Erythroblast (primary cell): Measurements from ENCODE around the gene HYAL2.
"Not testable (repeated sequence)": the region's sequence is repeated elsewhere in the genome, so short reads cannot be mapped to it uniquely, and the experiment has no call there.

Experiments used
- DNase-seq, 2 experiments: peaks; one replicate each; lab custom pipeline; 2025; lab: John Stamatoyannopoulos, UW
- GATA1 ChIP-seq: IDR thresholded peaks from 2 replicates; pipeline ENCODE4 v1.6.1; 2011; ENCODE audit warnings: low read depth, mild to moderate bottlenecking, control low read depth, low read length, moderate library complexity
- POLR2A ChIP-seq: IDR thresholded peaks from 2 replicates; pipeline ENCODE4 v1.6.1; 2011; ENCODE audit warnings: mild to moderate bottlenecking, low read length

HYAL2 gene

DNA sequence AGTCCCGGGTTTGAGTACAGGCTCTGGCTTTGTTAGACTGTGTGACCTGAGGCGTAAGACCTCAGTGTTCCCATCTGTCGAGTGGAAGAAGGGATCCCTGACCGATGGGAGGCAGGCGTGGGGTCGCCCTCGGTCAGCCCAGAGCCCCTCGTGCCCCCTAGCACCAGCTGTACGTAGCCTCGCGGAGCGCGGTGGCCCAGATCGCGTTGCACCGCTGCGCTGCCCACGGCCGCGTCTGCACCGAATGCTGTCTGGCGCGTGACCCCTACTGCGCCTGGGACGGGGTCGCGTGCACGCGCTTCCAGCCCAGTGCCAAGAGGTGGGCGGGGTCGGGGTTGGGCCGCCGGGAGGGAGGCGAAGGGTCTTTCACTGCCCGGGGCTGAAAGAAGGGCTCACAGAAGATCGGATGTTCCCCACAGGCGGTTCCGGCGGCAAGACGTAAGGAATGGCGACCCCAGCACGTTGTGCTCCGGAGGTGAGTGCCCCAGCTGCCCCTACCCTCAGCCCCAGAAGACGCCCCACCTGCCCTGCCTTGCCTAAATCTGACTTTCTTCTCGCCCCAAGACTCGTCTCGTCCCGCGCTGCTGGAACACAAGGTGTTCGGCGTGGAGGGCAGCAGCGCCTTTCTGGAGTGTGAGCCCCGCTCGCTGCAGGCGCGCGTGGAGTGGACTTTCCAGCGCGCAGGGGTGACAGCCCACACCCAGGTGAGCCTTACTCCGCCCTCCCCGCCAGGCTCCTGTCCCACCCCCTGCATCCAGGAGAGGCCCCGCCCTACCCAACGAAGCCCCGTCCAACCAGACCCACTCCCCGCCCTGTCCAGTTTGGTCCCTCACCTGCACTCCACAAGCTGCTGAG lies 47.2 kb downstream of the HYAL2 start:
- DNase-seq: no peak
- TF ChIP-seq POLR2A (no peak), GATA1 (no peak)

DNA sequence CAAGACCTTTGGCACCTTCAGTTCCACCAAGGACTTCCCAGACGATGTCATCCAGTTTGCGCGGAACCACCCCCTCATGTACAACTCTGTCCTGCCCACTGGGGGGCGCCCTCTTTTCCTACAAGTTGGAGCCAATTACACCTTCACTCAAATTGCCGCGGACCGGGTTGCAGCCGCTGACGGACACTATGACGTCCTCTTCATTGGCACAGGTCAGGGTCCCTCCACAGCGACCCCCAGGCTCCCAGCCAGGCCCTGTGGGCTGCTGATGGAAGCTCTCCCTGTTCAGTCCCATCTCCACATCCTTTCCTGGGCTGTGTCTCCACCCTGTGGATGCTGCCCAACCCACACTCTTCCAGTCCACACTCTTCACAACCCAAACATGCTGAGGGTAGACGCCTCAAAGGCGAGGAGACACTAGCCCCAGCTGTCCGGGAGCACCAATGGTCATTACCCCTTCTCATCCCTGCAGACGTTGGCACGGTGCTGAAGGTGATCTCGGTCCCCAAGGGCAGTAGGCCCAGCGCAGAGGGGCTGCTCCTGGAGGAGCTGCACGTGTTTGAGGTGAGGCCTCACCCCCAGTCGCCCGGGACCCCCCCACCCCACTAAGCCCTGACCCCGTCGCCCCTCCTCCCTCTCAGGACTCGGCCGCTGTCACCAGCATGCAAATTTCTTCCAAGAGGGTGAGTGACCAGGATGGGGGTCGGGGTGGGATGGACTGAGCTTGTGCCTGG lies 48.0 kb downstream of the HYAL2 start:
- no peak for TF ChIP-seq GATA1
- TF ChIP-seq POLR2A: no peak
- DNase-seq: peak; percentile 82 to 91

DNA sequence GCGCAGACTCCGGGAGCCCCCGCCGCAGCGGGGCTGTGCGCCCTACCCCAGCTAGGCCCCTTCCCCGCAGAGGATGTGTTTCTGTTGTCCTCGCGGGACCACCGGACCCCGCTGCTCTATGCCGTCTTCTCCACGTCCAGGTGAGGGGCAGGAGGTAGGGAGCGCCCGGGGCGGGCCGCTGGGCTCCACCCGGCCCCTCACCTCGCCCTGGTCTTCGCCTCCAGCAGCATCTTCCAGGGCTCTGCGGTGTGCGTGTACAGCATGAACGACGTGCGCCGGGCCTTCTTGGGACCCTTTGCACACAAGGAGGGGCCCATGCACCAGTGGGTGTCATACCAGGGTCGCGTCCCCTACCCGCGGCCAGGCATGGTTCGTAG lies 48.9 kb downstream of the HYAL2 start:
- no peak for TF ChIP-seq POLR2A
- TF ChIP-seq GATA1: no peak
- no peak for DNase-seq

DNA sequence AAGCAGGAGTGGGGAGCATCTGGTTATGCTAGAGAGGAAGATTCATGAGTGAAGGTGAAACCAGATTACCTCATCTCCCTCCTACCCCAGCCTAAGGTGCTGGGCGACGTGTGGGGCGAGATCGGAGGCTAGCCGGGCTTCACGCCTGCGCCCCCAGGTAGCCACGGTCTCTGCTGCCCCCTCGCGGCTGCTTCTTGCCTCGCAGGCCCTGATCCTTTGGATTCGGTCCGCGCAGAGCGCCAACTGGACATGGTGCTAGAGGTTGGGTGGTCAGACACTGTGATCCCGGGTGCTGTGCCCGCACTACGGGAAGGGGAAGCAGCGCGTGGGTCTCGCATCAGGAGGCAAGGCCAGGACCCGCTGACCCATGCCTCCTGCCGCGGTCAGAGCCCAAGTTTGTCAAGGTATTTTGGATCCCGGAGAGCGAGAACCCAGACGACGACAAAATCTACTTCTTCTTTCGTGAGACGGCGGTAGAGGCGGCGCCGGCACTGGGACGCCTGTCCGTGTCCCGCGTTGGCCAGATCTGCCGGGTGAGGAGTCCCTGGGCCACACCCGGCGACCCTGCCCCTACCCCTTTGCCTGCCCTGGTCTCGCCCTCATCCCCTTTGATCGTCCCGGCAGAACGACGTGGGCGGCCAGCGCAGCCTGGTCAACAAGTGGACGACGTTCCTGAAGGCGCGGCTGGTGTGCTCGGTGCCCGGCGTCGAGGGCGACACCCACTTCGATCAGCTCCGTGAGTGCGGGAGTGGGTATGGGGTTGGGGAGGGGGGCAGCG lies 49.4 kb downstream of the HYAL2 start:
- DNase-seq: peak; percentile 77 to 90
- TF ChIP-seq GATA1 (no peak), POLR2A (no peak)

DNA sequence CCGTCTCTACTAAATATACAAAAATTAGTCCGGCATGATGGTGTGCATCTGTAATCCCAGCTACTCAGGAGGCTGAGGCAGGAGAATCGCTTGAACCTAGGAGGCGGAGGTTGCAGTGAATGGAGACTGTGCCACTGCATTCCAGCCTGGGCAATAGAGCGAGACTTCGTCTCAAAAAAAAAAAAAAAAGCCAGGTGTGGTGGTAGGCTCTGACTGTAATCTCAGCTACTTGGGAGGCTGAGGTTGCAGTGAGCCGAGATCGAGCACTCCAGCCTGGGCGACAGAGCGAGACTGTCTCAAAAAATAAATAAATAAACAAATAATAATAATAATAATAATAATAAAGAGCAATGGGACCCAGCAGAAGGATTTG lies 50.0 kb downstream of the HYAL2 start:
- DNase-seq: not testable (repeated sequence)

DNA sequence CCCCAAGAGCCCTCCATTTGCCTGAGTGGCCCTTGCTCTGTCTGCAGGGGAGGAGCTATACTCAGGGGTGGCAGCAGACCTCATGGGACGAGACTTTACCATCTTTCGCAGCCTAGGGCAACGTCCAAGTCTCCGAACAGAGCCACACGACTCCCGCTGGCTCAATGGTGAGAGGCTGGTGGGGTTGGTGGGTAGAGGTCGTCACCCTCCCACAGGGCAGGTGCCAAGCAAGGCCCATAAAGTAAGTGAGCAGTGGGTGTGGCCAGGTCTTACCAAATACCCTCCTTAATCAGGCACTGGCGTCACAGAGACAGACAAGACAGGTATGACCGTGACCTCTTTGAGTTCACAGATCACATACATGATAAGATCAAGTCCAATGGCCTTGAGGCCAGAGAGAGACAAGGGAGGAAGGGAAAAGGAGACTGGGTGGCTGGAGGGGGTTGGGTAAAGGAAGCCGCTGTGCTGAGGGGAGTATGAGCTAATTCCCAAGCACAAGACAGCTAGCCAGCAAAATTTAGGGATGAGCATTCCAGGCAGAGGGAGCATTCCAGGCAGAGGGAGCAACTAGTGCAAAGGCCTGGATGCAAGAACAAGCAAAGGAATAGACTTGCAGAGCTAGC lies 51.1 kb downstream of the HYAL2 start:
- TF ChIP-seq POLR2A: no peak
- no peak for TF ChIP-seq GATA1
- DNase-seq: no peak

DNA sequence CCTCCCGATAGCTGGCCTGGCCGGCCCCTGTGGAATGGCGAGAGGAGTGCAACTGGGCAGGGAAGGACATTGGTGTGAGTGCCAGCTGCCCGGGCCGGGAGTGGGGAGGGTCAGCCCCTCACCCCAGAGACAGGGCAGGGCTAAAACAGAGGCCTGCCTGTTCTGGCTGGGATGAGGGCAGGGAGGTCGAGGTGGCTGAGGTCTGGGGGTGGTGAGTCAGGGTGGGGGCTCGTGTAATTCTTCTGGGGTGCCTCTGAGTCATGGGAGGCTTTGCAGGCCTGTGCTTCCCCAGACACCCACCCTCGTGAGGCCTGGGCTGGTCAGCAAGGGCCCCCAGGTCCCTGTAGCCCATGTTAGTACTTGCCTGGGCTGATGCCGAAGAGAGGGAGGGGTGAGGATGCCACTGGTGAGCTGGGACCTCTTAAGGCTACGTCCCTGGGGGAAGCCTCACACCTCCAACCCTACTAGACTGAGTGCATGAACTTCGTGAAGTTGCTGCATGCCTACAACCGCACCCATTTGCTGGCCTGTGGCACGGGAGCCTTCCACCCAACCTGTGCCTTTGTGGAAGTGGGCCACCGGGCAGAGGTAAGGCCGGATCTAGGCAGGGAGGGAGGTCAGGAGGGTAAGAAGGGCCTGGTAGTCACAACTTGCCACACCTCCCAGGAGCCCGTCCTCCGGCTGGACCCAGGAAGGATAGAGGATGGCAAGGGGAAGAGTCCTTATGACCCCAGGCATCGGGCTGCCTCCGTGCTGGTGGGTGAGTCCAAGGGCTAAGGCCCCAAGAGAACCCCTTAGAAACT lies 51.9 kb downstream of the HYAL2 start:
- no peak for DNase-seq
- TF ChIP-seq POLR2A (no peak), GATA1 (no peak)

DNA sequence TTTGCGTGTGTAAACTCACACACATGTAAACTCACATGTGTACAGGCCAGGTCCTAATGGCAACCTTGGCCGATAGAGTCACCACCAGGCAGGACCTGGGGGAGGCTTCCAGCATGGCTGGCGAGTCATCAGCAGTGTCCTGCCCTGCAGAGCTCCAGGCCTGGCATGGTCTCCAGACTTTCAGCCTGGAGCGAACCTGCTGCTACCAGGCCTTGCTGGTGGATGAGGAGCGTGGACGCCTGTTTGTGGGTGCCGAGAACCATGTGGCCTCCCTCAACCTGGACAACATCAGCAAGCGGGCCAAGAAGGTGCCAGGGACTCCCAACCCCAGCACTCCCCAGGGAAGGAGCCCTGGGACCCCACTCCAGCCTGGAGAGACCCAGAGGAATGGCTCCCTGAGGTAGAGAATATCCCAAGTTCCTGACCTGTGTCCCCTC lies 52.5 kb downstream of the HYAL2 start:
- DNase-seq: no peak
- TF ChIP-seq GATA1: no peak
- TF ChIP-seq POLR2A: no peak

DNA sequence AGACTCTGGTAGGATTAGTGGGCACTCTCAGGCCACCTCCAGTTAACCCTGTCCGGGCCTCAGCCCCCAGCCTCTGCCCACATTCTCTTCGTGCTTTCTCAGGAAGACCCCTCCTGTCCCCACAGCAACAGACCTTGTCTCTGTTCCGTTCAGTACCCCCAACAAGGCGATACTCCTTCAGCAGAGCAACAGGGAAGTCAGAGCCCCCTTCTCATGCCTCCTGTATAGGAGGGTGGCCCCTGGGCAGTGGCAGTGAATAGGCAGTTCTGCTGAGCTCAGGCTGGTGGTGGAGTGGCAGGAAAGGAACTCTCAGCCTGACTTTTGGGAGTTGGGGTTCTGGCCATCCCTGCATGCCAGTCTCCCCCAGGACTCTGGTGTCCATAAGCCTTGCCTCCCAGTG lies 53.1 kb downstream of the HYAL2 start:
- TF ChIP-seq GATA1: no peak
- no peak for TF ChIP-seq POLR2A
- no peak for DNase-seq

DNA sequence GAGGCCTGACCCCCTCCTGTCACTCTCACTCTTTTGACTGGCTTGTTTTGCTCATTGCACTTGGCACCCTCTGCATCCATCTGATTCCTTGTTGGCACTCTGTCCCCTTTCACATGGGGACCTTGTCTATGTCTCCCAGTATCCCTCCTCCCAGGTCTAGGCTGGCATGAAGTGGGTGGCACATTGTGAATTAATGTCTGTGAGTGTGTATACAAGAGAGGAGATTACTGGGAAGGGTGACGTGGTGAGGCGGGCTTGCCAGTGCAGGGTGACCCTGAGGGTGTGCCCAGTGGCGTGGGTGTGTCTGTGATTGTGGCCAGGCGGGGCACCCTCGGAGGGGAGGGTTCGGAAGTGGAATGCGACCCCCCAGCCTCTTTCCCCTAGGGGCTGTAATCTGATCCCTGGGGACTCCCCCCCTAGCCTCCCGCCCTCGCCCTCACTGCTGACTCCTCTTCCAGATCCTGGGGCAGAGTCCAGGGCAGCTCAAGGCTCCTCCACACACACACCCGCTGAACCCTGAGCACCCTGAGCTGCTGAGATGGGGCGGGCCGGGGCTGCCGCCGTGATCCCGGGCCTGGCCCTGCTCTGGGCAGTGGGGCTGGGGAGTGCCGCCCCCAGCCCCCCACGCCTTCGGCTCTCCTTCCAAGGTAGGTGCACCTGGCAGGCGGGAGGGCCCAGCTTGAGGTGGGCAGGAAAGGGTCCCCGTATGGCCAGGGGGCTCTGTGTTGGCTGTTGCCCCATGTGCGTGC lies 53.7 kb downstream of the HYAL2 start, which contains the start of gene SEMA3B:
Gene SEMA3B (plus strand): TSS at position 445 of the 749 bp plus-strand sequence. CDS start 94 bp downstream, at position 539.
- TF ChIP-seq POLR2A (no peak), GATA1 (no peak)
- no peak for DNase-seq

DNA sequence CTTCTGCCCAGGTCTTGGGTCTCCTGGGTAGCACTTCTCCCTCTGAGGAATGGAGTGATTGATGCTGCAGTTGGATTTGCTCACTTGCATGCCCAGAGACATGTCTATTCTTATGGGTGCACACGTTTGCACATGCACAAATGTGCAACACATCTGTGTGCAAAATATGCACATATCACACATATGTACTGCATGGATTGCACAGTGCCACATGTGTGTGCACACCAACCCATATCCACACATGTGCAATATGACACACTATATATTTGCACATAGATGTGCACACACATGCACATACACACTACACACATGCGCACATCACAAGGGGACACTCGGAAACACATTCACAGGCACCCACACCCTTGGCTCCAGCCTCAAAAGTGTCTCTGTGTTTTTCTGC lies 54.3 kb downstream of the HYAL2 start:
- no peak for DNase-seq
- TF ChIP-seq POLR2A (no peak), GATA1 (no peak)
